Neural crest cell (in vitro differentiated cells): ENCODE data around the gene CSNK2A2. TPM values are rescaled to one million over a fixed set of nuclear protein-coding genes. Genes with fewer than 3 reads are reported as not detected.

ENCODE experiments used
- DNase-seq: peaks from one replicate; pipeline ENCODE4 v3.0.0; 2021; ENCODE audit warnings: low read depth, mixed read lengths, low spot score
- H3K27ac Mint-ChIP-seq: one replicate; pipeline ENCODE4 v1.8.0; 2021; ENCODE audit warnings: mild to moderate bottlenecking, mixed read lengths; ENCODE audit not compliant: unreplicated experiment
- H3K27me3 Mint-ChIP-seq: 2 replicates; pipeline ENCODE4 v1.8.0; 2021; ENCODE audit warnings: low read depth, mild to moderate bottlenecking, mixed read lengths
- H3K36me3 Mint-ChIP-seq: 2 replicates; pipeline ENCODE4 v1.8.0; 2021; ENCODE audit warnings: low read depth, mild to moderate bottlenecking, mixed read lengths
- H3K4me1 Mint-ChIP-seq: 2 replicates; pipeline ENCODE4 v1.8.0; 2021; ENCODE audit warnings: mixed read lengths
- H3K4me3 Mint-ChIP-seq: one replicate; pipeline ENCODE4 v1.8.0; 2021; ENCODE audit warnings: mild to moderate bottlenecking, mixed read lengths
- H3K9me3 Mint-ChIP-seq: 2 replicates; pipeline ENCODE4 v1.8.0; 2021; ENCODE audit warnings: mixed read lengths
- total RNA-seq: library from RNA; stranded (reverse); gene quantifications from 2 replicates; pipeline ENCODE4 v1.2.1, GENCODE V29; 2021
- TF ChIP-seq, protein P1 (sequence below): fragments of 200-600 bp; sonication (generic); conservative IDR thresholded peaks from 2 replicates; pipeline ENCODE4 v1.5.0; 2021; ENCODE audit warnings: antibody characterized with exemption, mild to moderate bottlenecking

Gene CSNK2A2
- total RNA-seq, 1 donor from 2014 or later: 116 TPM

GRCh38 chr16:58127634-58128033 lies 70.3 kb downstream of the CSNK2A2 start:
- Mint-ChIP-seq H3K9me3 (peaks cover 3% of the 10 kb centered on the region), H3K27ac (no peak overlapping the region), H3K36me3 (peaks cover 5% of the 10 kb centered on the region), H3K4me3 (peak overlapping the region; percentile 83), H3K27me3 (no peaks in the 10 kb centered on the region), H3K4me1 (peaks cover 48% of the 10 kb centered on the region)
- TF ChIP-seq, protein P1, sequence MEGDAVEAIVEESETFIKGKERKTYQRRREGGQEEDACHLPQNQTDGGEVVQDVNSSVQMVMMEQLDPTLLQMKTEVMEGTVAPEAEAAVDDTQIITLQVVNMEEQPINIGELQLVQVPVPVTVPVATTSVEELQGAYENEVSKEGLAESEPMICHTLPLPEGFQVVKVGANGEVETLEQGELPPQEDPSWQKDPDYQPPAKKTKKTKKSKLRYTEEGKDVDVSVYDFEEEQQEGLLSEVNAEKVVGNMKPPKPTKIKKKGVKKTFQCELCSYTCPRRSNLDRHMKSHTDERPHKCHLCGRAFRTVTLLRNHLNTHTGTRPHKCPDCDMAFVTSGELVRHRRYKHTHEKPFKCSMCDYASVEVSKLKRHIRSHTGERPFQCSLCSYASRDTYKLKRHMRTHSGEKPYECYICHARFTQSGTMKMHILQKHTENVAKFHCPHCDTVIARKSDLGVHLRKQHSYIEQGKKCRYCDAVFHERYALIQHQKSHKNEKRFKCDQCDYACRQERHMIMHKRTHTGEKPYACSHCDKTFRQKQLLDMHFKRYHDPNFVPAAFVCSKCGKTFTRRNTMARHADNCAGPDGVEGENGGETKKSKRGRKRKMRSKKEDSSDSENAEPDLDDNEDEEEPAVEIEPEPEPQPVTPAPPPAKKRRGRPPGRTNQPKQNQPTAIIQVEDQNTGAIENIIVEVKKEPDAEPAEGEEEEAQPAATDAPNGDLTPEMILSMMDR: peak; percentile 33
- no peak for DNase-seq

DNA sequence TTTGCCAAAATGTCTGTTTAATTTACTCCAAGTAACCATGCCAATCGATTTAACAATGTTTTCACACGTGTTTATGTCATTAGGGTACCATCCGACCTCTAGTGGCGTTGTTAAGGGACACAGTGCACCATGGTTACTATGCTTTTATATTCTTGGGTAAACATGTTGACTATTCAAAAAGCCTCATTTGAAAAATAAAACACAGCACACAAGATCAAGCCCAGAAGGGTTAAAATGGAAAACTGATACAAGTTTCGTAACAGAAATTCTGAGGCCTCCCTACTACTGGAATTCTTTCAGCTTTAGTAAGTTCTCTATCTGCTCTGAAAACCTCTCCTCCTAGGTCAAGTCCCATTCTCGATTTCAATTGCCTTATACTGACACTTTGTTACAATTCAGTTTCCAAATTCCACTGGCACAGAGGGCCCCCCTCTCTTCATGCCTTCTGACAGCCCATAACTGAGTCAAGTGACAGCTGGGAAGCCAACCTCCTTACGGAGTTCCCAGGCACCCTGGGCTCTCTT lies 70.8 kb downstream of the CSNK2A2 start:
- Mint-ChIP-seq H3K27ac (peak overlapping the region; percentile 65), H3K27me3 (no peaks in the 10 kb centered on the region), H3K4me1 (peaks cover 51% of the 10 kb centered on the region), H3K36me3 (peaks cover 5% of the 10 kb centered on the region), H3K4me3 (peak overlapping the region; percentile 83), H3K9me3 (peaks cover 3% of the 10 kb centered on the region)
- no peak for DNase-seq
- TF ChIP-seq, protein P1: peak; percentile 48

- H3K27ac Mint-ChIP-seq: no peak overlapping the region
- H3K36me3 Mint-ChIP-seq: peaks cover 5% of the 10 kb centered on the region
- H3K9me3 Mint-ChIP-seq: peaks cover 3% of the 10 kb centered on the region
- H3K27me3 Mint-ChIP-seq: no peaks in the 10 kb centered on the region
- TF ChIP-seq, protein P1: no peak
- peaks cover 57% of the 10 kb centered on the region for H3K4me1 Mint-ChIP-seq
- DNase-seq: no peak
- H3K4me3 Mint-ChIP-seq: peak overlapping the region; percentile 83
Measured at GRCh38 chr16:58126451-58126961, 71.4 kb downstream of the CSNK2A2 start.

- Mint-ChIP-seq H3K4me1 (peaks cover 64% of the 10 kb centered on the region), H3K9me3 (peaks cover 3% of the 10 kb centered on the region), H3K36me3 (peaks cover 5% of the 10 kb centered on the region), H3K4me3 (peak overlapping the region; percentile 83), H3K27ac (no peak overlapping the region), H3K27me3 (no peaks in the 10 kb centered on the region)
- DNase-seq: no peak
- TF ChIP-seq, protein P1: no peak
Measured at GRCh38 chr16:58125781-58126335, 72.0 kb downstream of the CSNK2A2 start.

- Mint-ChIP-seq H3K36me3 (peaks cover 5% of the 10 kb centered on the region), H3K4me3 (peak overlapping the region; percentile 31), H3K27me3 (no peaks in the 10 kb centered on the region), H3K9me3 (peaks cover 3% of the 10 kb centered on the region), H3K27ac (no peak overlapping the region), H3K4me1 (peaks cover 72% of the 10 kb centered on the region)
- TF ChIP-seq, protein P1: no peak
- no peak for DNase-seq
Measured at GRCh38 chr16:58125041-58125440, 72.9 kb downstream of the CSNK2A2 start.
